Activated CD4-positive, alpha-beta memory T cell treated with anti-CD3 and anti-CD28 coated beads, Interleukin-2, amount 10 ng/mL, durations not matched to agents 7 days and 5 days (primary cell): Measurements from ENCODE around the gene KTN1. TPM values are rescaled to one million over a fixed set of nuclear protein-coding genes. Genes with fewer than 3 reads are reported as not detected.

Source experiments
- CTCF ChIA-PET: fragments of 350-600 bp; sonication (Branson Sonifier 250); formaldehyde crosslinking; loops from one replicate; lab custom pipeline; 2021; ENCODE audit warnings: antibody characterized with exemption, inconsistent platforms; lab: Charles Lee
- POLR2A ChIA-PET: fragments of 350-600 bp; sonication (Branson Sonifier 250); formaldehyde crosslinking; loops from one replicate; lab custom pipeline; 2021; ENCODE audit warnings: antibody characterized with exemption; lab: Charles Lee
- DNase-seq: peaks from one replicate; pipeline ENCODE4 v3.0.0-alpha.2; 2020
- H3K27ac Mint-ChIP-seq: one replicate; pipeline ENCODE4 v1.8.0; 2021; ENCODE audit warnings: mild to moderate bottlenecking, mixed read lengths
- H3K27me3 Mint-ChIP-seq: one replicate; pipeline ENCODE4 v1.8.0; 2021; ENCODE audit warnings: mixed read lengths
- H3K36me3 Mint-ChIP-seq: one replicate; pipeline ENCODE4 v1.8.0; 2021; ENCODE audit warnings: low read depth, mixed read lengths
- H3K4me1 Mint-ChIP-seq: one replicate; pipeline ENCODE4 v1.8.0; 2021; ENCODE audit warnings: mixed read lengths
- H3K4me3 Mint-ChIP-seq: one replicate; pipeline ENCODE4 v1.8.0; 2021; ENCODE audit warnings: mild to moderate bottlenecking, mixed read lengths
- H3K9me3 Mint-ChIP-seq: one replicate; pipeline ENCODE4 v1.8.0; 2021; ENCODE audit warnings: mixed read lengths
- total RNA-seq, 2 experiments: library from RNA; stranded (reverse); gene quantifications; one replicate each; pipeline ENCODE4 v1.2.3, GENCODE V29; 2021

The KTN1 gene
- total RNA-seq, 2 experiments from 2014 or later, result 96.7 to 99.9 TPM

DNA sequence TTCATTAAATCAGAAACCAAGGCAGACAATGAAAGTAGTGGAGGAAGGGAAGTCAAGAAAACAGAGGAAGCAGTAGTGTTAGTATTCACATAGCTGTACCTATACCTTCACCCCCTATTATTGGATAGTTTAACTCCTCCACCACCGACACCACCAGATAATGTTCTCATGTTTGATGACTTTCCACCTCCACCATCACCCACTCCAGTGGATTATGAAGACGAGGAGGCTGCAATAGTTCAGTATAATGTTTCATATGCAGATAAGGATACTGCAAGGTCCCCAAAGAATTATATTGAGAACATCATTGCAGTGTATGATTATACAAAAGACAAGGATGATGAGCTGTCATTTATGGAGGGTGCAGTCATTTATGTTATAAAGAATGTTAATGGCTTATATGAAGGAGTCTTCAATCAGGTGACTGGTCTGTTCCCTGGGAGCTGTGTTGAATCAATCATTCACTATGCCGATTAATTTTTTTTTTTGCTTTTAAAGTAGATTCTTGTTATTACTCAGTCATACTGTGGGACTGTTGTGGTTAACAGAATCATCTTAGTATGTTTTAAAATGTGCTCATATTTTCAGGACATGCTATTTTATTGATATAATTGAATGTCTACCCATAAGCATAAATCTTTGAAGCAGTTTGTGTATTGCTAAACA lies 32.2 kb upstream of the KTN1 start:
- Mint-ChIP-seq H3K27ac (no peak overlapping the region), H3K4me1 (no peaks in the 10 kb centered on the region), H3K36me3 (no peaks in the 10 kb centered on the region), H3K27me3 (no peaks in the 10 kb centered on the region), H3K9me3 (no peaks in the 10 kb centered on the region), H3K4me3 (no peak overlapping the region)
- ChIA-PET CTCF (no interaction called here), POLR2A (no interaction called here)
- no peak for DNase-seq

DNA sequence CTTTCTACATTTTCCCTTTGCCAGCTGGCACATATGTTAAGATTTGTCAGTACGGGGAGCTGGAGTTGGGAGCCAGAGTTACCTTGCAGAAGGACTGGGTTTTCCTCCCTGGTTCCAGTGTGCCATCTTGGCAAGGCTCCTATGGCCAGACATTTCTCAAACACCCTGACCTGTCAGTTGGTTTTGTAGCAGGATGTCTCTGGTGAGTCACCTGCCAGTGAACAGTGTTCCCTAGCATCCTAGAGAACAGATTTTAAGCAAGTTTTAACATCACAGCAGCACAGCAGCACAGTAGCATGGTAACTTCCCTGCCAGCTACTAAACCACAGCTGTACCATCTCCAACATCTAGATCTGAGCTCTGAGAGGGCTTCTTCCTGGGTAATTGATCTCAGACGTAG lies 26.2 kb upstream of the KTN1 start:
- Mint-ChIP-seq H3K4me3 (no peak overlapping the region), H3K36me3 (no peaks in the 10 kb centered on the region), H3K27ac (no peak overlapping the region), H3K9me3 (no peaks in the 10 kb centered on the region), H3K27me3 (peaks cover 8% of the 10 kb centered on the region), H3K4me1 (no peaks in the 10 kb centered on the region)
- ChIA-PET CTCF (no interaction called here), POLR2A (no interaction called here)
- no peak for DNase-seq

DNA sequence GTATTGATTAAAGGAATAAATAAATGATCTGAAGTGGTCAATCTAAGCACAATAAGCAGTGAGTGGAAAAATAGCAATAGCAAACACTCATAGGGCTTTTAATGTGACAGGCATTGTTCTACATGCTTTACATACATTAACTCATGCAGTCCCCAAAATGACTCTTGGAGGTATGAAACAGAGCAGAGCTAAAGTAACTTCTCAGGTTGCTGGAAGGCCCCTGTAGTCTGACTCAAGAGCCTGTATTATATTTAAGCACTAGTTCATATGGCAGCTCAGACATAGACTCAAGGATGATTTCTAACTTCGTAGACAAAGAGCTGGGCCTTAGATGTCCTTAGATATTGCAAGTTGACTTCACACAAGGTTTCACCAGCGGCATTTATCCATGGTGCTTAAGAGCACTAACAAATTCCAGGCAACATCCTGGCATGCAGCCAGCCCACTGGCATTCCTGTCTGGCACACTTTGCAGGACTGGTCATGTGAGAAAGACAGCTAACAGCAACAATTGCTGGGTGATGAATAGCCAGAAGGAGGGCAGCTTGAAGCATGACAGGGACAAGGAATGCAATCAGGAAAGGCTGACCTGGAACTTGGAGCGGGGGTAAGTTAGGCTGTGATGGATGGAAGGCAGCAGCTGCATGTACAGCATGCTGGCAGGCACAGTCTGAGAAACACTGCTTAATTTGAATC lies 22.9 kb upstream of the KTN1 start:
- CTCF ChIA-PET, result no interaction called here

DNA sequence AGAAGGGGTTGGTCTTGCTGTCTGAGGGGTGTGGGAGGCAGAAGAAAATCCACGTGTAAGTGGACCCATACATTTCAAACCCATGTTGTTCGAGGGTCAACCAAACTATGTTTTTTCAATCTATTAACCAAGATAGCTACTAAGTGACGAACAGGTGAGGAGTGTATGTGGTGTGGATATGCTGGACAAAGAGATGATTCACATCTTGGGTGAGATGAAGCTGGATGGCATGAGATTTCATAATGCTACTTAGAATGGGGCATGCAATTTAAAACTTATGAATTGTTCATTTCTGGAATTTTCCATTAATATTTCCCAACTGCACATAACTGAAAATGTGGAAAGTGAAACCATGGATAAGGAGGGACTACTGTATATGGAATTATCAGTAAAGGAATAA lies 17.9 kb upstream of the KTN1 start:
- no peak overlapping the region for H3K27ac Mint-ChIP-seq
- H3K27me3 Mint-ChIP-seq, result peaks cover 5% of the 10 kb centered on the region
- no peak overlapping the region for H3K4me3 Mint-ChIP-seq
- H3K9me3 Mint-ChIP-seq, result no peaks in the 10 kb centered on the region
- ChIA-PET POLR2A (no interaction called here), CTCF (no interaction called here)
- H3K36me3 Mint-ChIP-seq, result no peaks in the 10 kb centered on the region
- peaks cover 4% of the 10 kb centered on the region for H3K4me1 Mint-ChIP-seq
- DNase-seq, result no peak

More for the DNA sequence above, 22.9 kb upstream of the KTN1 start:
- H3K4me3 Mint-ChIP-seq, result no peak overlapping the region
- H3K27ac Mint-ChIP-seq, result no peak overlapping the region
- no peaks in the 10 kb centered on the region for H3K36me3 Mint-ChIP-seq
- peaks cover 4% of the 10 kb centered on the region for H3K4me1 Mint-ChIP-seq
- DNase-seq, result no peak
- POLR2A ChIA-PET, result no interaction called here
- H3K27me3 Mint-ChIP-seq, result peaks cover 8% of the 10 kb centered on the region
- no peaks in the 10 kb centered on the region for H3K9me3 Mint-ChIP-seq

DNA sequence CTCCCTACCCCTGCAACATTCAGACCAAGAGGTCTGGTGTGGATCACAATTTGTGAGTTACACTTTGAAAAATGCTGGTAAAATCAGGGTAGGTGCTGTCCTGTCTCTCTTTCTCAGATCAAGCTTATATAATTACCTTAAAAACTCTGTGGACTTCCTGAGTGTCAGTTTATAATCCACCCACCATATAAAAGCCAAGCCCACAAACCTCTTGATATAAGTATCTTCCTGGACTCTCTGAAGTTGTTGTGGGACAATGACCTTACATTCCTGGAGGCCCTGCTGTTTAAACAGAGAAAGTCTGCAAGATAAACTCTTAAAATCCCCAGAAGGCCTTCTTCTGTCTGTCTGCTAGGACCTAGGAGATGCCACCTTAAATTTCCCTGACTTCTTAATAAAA lies 11.4 kb upstream of the KTN1 start:
- Mint-ChIP-seq H3K27me3 (peaks cover 2% of the 10 kb centered on the region), H3K4me1 (no peaks in the 10 kb centered on the region), H3K36me3 (no peaks in the 10 kb centered on the region), H3K27ac (no peak overlapping the region), H3K9me3 (no peaks in the 10 kb centered on the region), H3K4me3 (no peak overlapping the region)
- no peak for DNase-seq
- CTCF ChIA-PET, result no interaction called here
- POLR2A ChIA-PET, result no interaction called here

DNA sequence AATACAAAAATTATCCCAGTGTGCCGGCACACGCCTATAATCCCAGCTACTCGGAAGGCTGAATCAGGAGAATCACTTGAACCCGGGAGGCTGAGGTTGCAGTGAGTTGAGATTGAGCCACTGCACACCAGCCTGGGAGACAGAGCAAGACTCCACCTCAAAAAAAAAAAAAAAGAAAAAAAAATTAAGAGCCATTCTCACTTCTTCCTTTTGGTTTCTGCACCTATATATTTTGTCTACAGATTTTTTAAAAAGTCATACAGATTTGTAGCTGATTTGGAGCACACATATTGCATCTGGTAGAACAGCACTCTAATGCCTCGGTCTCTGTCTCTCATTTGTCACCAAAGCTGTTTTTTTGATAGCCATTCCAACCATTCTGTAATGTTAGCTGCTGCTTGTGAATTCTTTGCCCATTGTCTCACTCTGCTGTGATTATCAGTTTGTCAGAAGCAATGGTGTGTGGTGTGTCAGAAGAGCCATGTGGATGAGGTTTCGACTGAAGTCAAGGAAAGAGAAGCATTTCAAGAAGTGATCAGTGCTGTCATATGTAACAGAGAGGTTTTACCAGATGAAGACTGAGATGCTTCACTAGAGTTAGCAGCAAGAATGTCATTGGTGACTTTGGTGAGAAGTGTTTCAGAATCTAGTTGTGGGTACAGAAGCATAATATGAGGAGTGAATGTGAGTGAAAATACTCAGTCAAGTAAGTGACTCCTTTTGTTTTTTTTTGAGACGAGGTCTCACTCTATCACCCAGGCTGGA lies 8.7 kb upstream of the KTN1 start:
- Mint-ChIP-seq H3K4me1 (no peaks in the 10 kb centered on the region), H3K36me3 (no peaks in the 10 kb centered on the region), H3K9me3 (no peaks in the 10 kb centered on the region), H3K27ac (no peak overlapping the region), H3K4me3 (no peak overlapping the region), H3K27me3 (peaks cover under 1% of the 10 kb centered on the region)
- DNase-seq, result no peak
- ChIA-PET POLR2A (no interaction called here), CTCF (no interaction called here)

DNA sequence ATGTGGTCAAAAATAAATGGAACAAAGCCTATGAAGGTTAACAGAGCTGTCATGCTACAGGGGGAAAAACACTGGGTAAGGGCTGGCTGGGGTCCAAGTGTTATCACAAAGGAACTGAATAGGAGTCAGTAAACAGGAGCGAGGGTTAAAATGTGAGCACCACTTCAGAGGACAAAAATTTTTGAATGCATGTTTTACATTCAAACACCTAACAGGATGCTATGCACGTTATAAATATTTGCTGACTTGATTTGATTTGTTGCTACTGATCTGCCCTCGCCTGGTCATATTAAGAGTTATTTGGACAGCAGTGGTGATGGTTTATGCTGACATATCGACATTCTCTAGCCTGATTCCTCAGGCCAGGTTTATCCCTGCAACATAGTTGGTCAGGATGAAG lies 7.4 kb upstream of the KTN1 start:
- CTCF ChIA-PET, result no interaction called here
- POLR2A ChIA-PET, result no interaction called here
- no peaks in the 10 kb centered on the region for H3K36me3 Mint-ChIP-seq

DNA sequence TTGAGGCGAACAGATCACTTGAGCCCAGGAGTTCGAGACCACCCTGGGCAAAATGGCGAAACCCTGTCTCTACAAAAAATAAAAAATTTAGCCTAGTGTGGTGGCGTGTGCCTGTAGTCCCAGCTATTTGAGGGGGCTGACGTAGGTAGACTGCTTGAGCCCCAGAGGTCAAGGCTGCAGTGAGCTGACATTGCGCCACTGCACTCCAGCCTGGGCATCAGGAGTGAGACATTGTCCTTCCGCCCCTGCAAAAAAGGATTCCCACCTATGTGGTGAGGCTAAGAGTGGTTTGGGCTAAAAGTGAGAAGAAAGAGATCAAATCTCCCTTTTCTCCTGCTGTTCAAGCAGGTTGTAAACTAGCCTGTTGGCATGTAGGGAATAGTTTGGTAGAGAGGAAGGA lies 5.0 kb upstream of the KTN1 start:
- Mint-ChIP-seq H3K27ac (no peak overlapping the region), H3K36me3 (peaks cover 3% of the 10 kb centered on the region), H3K27me3 (no peaks in the 10 kb centered on the region), H3K4me1 (peaks cover 24% of the 10 kb centered on the region), H3K4me3 (no peak overlapping the region), H3K9me3 (no peaks in the 10 kb centered on the region)
- DNase-seq, result no peak
- CTCF ChIA-PET, result no interaction called here
- POLR2A ChIA-PET, result interaction anchor here (1.0 kb wide), 1 partner anchor 383 kb away, joined by 3 read pairs; no protein-coding TSS in a partner anchor

More for the DNA sequence above, 7.4 kb upstream of the KTN1 start:
- no peak for DNase-seq
- Mint-ChIP-seq H3K9me3 (no peaks in the 10 kb centered on the region), H3K27ac (no peak overlapping the region), H3K4me3 (no peak overlapping the region), H3K27me3 (no peaks in the 10 kb centered on the region), H3K4me1 (peaks cover 7% of the 10 kb centered on the region)

DNA sequence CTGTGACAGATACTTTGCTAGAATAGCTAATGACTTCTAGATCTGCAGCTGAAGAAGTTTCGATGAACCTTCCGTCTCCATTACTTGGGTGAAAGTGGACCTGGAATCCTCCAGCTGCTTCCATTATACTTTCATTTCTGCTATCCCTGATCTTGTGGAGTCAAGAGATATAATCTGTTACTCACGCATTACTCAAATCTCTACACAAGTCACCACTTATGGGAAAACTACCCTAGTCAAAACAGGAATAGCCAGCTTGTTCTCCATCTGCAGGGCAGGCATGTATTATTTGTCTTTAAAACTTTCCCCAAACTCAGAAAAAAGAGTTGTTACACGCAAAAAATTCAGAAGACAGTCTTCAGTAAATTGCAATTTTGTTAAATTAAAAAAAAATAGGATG lies 2.8 kb upstream of the KTN1 start:
- ChIA-PET POLR2A (no interaction called here), CTCF (no interaction called here)
- Mint-ChIP-seq H3K36me3 (peaks cover 3% of the 10 kb centered on the region), H3K9me3 (no peaks in the 10 kb centered on the region), H3K27ac (no peak overlapping the region), H3K4me1 (peaks cover 34% of the 10 kb centered on the region), H3K27me3 (no peaks in the 10 kb centered on the region), H3K4me3 (no peak overlapping the region)
- no peak for DNase-seq

DNA sequence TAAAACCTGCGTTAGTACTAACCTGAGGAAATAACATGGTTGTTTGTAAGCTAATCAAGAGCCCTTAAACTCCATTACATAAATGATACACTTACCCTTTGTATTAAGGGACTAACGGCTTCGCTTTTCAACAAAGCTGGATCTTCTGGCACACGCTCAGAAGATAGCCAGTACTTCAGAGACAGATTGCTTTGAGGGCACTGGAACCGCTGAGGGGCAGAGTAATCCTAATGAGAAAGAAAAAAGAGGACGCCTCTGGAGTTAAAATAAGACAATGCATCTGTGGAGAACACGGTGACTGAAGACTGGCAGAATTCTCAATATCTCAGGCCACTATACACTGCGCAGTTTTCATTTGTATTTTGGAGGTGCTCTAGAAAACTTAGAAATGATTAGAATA lies 1.5 kb upstream of the KTN1 start:
- Mint-ChIP-seq H3K27ac (peak overlapping the region; percentile 50), H3K36me3 (peaks cover 3% of the 10 kb centered on the region), H3K4me3 (peak overlapping the region; percentile 91), H3K9me3 (no peaks in the 10 kb centered on the region), H3K4me1 (peaks cover 40% of the 10 kb centered on the region), H3K27me3 (no peaks in the 10 kb centered on the region)
- CTCF ChIA-PET, result no interaction called here
- DNase-seq, result no peak
- POLR2A ChIA-PET, result no interaction called here

DNA sequence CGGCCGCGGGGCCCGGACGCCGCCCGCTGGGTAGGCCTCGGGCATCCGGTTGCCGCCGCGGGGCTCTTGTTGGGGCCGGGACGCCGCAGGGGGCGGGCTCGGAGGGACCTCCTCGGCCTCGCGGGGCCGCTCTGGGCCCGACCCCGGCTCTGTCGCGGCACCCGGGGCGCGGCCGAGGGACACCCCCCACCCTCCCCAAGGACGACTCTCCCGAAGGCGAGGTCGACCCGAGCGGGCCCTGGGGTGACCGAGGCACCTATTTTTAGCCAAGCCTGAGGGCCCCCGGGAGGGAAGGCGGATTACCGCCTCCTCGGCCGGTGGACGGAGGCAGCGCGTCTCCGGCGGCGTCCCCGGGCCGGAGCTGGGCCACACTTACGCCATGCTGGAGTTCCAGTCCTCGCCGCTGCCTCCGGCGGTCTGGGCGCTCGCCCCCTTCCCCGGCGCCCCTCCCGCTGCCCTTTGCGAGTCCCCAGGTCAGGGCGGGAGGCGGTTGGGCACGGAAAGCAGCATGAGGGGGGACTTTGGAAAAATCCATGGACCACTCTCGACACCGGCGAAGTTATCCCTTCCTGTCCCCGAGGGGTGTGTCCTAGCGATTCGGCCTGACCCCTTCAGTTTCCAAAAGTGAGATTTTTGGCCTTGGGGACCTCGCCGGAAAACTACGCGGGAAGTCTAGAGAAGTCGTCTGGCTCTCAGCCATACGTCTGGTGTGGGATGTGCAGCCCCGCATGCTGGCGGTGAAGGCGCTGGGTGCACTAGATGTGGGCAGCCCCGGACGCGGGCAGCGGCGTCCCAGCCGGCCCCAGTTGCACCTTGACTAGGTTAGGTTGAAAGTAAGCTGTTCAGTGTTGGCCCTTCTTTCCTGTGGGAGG lies 699 bp downstream of the KTN1 start:
- Mint-ChIP-seq H3K36me3 (peaks cover 3% of the 10 kb centered on the region), H3K4me3 (peak overlapping the region; percentile 75), H3K27me3 (no peaks in the 10 kb centered on the region), H3K9me3 (no peaks in the 10 kb centered on the region), H3K27ac (peak overlapping the region; percentile 55), H3K4me1 (peaks cover 40% of the 10 kb centered on the region)
- peak; percentile 61 for DNase-seq
- ChIA-PET CTCF (interaction anchor here (0.8 to 1.4 kb wide), 4 partner anchors 15 to 226 kb away, joined by 3 to 6 read pairs (median 3); no protein-coding TSS in a partner anchor), POLR2A (interaction anchor here (0.6 to 1.6 kb wide), 10 partner anchors 14 to 390 kb away, joined by 3 to 5 read pairs (median 4); partner anchors contain the start of gene DLGAP5)

DNA sequence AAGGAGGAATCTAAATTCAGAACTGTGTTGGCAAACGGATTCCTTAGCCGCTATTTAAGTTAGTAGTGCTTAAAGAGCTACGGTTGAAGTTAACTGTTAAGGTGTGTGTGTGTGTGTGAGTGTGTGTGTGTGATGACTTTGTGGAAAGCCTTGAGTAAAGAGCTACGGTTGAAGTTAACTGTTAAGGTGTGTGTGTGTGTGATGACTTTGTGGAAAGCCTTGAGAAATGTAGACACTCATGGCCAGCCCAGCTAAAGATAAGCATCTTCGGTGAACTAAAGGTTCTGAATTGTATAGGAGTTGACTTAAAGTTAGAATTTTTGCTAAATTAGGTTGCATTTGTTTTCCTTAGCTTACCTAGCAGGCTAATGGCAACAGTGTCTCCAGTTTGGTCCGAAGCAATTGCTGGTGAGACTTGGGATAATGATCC lies 1.4 kb downstream of the KTN1 start:
- POLR2A ChIA-PET, result interaction anchor here (0.6 to 1.6 kb wide), 8 partner anchors 15 to 390 kb away, joined by 3 to 5 read pairs (median 4); partner anchors contain the start of gene DLGAP5
- peak overlapping the region; percentile 75 for H3K4me3 Mint-ChIP-seq
- no peak for DNase-seq

More for the DNA sequence above, 1.4 kb downstream of the KTN1 start:
- Mint-ChIP-seq H3K4me1 (peaks cover 45% of the 10 kb centered on the region), H3K27me3 (no peaks in the 10 kb centered on the region), H3K27ac (peak overlapping the region; percentile 55), H3K9me3 (no peaks in the 10 kb centered on the region), H3K36me3 (peaks cover 3% of the 10 kb centered on the region)
- CTCF ChIA-PET, result interaction anchor here (0.7 to 1.4 kb wide), 5 partner anchors 15 to 313 kb away, joined by 3 to 6 read pairs (median 3); no protein-coding TSS in a partner anchor
